Fibroblast of gingiva (primary cell): Measurements from ENCODE around the gene GPX3.
A peak's percentile ranks its signal among the peaks of the same experiment; 100 is the strongest.

Source experiments
- DNase-seq: peaks from one replicate; pipeline ENCODE4 v3.0.0-alpha.2; 2011; ENCODE audit warnings: low read depth

GPX3 gene

DNA sequence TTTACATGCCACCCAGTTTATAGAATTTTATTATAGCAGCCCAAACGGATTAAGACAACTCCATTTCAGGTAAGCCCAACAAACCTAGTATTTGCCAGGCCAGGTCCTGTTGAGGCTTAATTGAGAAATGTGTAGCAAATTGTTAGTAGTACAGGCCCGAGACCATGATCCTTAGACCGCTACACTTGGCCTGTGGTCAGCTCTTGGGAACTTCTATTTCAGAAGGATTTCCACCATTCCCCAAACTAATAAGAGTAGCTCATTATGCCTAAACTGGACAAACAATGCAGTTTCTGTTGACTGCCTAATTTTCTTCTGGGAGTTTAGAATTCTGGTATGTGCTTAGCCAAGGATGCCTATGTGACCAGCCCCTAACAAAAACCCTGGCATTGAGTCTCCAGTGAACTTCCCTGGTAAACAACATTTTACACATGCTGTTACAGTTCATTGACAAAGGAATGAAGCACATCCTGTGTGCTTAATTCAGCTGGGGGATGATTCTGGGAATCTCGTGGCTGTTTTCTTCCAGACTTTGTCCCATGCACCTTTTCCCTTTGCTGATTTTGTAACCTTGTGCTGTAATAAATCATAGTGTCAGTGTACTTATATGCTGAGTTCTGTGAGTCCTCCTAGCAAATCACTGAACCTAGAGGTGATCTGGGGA lies 5.6 kb upstream of the GPX3 start:
- peak; percentile 79 for DNase-seq

DNA sequence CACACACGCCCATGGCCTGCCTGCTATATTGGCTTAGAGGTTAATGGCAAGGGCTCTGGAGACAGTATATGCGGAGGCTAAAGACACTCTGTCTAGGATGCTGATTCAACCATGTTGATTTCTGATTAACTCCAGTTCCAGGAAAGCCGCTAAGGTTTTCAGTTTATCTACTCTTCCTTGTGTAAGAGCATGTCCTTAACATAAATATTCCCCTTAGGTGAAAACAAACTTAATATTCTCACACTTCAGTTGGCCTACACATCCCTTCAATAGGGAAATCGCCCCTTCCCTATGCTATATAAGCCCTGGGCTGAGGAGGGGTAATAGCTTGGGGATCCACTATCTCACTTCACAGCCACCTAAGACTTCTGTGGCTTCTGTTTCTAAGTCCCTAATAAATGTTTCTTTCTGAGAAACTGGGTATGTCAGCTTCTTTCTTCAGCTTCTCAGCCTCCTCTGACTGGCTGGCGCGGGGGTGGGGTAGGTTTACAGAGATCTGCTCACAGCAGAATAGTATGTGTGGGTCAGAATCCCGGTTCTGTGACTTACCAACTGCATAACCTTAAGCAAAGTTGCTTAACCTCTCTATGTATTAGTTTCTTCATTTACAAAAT lies 4.3 kb upstream of the GPX3 start:
- no peak for DNase-seq

DNA sequence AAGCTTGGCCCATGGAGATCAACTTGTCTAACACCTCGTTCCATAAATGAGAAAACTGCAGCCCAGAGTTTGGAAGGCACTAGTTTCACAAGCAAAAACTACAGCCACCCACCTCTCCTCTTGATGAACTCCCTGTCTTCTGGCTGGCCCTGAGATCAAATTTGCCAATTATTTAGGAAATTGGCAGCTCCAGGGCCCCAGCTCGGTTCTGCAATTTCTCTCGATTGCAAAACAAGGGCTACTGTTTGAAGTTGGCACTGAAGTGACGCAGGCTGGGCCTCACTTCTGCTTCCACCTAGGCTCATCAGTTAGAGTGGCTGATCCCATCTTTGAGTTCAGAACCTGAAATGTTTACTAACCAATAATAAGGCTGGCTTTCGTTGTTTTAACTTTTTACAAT lies 3.7 kb upstream of the GPX3 start:
- peak; percentile 66 for DNase-seq

DNA sequence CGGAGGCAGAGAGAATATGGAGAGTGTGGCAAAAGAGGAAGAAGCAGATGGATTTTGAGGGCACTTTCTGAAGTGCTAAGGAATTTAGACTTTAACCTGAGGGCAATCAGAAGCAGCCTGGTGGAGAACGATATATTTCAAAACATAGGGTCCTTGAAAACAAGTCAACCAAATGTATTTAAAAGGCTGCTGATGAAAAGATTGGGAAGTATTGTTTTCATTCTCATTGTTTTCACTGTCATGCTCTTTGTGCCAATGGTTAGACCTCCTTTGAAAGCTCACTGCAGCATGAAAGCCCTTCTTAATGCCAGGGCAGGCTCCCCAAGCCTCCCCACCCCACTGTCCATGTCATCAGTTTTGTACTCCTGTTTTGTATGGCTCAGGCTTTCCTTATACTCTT lies 2.5 kb upstream of the GPX3 start:
- DNase-seq = no peak

DNA sequence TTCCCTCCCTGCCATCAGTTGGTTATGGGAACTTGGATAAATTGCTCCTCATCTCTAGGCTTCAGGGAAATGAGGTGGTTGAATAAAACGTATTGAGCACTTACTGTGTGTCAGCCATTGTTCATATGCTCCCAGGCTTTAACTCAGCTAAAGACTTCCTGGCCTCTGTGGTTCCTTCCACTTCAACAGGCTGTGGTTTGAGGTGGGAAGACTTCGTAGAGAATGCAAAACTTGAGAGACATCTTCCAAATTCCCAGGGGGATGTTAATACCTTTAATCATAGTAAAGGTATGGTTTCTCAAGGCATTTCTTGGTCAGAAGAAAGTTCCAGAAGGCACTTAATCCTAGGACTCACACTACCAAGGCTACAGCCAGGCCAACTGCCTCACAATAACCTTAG lies 1.5 kb upstream of the GPX3 start:
- DNase-seq = no peak

DNA sequence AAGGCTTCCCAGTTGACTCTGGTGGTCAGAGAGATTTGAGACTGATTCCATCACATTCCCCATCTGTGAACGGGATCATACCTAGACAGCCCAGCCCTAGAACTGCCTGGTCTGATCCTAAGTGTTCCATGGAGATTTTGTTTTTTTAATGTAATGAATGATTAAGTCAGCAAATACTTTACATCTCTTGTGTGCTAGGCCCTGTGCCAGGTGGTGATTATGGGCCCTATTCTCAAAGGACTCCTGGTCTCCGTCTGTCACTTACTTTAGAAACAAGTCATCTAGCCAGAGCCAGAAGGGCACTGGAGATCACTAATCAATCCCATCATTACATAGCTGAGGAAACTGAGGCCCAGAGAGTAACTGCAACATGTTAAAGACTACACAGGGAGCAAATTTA lies 1.1 kb upstream of the GPX3 start:
- DNase-seq = no peak

DNA sequence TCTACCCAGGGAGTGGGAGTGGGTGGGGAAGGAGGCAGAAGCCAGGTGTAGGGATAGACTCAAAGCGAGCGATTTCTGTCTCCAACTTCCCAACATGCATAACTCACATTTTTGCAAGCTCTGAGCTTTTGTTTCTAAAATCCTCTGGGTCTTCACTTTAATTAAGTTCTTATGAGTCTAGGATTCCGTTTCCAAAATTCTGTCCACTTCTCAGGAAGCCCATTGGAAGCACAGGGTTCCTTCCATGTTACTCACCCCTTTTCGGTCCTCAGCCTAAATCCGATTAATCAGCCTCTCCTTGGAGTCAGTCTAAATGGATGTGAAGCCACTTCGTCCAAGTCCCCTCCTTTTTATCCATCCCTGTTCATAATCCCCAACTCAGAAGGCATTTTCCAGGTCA lies 1.4 kb downstream of the GPX3 start:
- no peak for DNase-seq

DNA sequence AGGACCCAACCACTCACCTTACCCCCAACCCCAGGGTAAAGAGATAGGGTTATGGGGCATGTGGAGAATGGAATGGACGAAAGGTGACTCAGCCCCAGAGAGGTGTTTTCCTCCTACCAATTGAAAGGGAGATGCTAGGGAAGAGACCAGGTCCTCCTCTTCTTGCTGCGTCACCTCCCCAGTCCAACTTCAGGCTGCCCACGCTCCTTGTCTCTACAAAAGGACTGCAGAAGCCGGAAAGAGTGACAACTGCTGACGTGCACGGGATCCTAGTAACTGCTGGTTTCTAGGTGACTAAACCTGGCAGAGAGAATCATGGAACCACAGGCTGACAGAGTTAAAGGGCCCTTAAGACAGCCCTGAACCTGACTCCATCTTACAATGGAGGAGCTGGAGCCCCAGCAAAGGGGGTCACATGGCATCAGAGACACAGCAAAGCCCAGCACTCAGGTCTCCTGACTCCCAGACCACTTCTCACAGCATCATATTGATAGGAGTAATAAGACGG lies 2.2 kb downstream of the GPX3 start:
- no peak for DNase-seq

DNA sequence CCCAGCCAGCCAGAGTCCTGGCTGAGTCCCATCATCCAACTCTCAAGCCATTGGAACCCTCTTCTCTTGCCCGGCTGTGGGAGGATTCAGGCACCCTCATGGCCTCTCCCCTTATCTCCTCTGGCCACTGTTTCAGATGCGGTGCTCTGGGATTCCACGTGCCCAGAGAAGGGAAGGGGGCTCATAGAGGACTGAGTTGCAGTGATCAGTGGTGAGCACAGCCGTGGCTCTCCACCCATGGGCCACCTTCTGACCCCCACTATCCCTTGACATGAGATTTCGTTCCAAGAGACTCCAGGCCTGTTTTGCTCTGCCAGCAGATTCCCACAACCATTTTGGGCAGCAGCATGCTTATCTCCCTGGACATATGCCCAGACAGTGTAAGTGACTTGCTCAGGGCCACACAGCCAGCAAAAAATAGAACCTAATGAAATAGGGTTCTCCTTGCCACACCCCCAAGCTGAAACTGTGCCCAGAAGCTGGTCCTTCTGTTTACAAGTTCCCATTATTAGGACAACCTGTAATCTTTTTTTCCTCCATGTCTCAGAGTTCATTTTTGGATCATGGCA lies 2.7 kb downstream of the GPX3 start:
- DNase-seq = peak; percentile 40

DNA sequence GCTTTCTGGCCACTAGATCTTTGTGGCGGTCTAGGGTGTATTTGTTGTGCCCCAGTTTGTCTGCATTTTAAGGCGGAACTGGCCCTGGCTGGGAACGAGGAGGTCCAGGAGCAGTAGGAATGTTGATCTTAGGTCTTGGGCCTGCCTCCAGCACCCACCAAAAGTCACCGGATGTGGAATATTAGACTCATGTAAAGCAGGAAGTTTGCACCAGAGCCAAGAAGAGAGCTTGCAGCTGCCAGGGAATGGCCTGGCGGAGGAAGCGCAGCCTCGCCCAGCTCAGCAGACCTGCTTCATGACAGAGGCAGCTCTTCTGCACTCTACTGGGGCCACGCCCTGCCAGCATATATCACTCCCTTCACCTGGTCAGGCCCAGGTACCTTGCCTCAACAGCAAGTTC lies 3.3 kb downstream of the GPX3 start:
- DNase-seq = peak; percentile 77

DNA sequence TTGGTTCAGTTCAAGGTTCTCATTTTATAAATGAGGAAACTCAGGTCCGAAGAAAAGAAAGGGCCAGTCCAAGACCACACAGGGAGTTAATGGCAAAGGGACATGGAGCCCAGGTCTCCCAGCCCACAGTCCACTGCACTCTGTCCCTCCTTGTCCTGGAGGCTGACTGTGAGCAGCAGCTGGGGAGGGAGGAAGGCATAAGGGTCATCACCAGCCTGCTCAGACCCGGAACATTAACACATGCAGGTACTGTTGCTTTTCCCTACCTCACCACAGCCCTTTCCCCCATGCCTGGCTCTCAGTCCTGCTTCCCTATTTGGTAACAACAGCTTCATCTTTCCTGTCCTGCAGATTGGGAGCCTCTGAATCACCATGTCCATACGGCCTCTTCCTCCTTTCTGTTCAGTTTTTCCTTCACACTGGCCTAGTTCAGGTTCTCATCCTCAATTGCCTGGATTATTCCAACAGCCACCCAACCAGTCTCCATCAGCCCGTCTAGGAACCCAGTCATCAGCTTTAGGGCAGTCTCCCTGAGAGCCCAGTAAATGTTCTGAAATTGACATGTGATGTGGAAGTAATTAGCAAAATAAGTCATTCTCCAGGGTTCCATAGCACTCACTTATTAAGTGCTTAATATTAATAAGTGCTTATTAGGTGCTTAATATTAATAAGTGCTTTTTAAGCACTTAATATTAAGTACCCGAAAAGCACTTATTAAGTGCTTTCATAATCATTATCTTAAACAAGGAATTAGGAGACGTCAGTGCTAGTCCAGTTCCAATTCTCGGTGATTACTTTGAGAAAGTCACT lies 4.3 kb downstream of the GPX3 start:
- no peak for DNase-seq

DNA sequence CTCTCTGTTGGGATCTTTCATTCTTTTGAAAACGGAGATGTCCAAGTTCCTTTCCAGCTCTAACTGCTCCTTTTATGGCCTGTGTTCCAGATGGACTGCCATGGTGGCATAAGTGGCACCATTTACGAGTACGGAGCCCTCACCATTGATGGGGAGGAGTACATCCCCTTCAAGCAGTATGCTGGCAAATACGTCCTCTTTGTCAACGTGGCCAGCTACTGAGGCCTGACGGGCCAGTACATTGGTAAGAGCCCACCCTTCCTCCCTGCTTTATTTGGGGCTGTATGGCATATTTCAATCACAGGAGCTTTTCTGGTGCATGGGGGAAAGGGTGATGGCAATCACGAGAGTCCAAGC lies 4.8 kb downstream of the GPX3 start:
- no peak for DNase-seq

DNA sequence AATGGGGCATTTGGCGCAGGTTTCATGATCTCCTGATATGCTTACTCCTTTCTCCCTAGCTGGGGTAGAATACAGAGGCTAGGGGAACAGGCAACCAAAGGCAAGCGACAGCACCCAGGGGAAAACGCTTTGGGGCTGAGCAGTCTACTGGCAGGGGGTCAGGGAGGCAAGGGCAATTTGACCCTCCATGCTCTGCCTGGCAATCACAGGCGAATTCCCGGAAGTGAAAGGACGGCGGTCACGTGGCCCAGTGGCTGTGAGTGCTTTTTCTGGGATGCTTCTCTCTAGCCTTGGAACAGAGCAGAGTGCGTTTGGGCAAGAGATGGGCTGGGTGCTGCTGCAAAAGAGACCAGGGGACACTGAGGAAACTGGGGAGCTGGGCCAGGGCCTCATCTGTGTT lies 5.7 kb downstream of the GPX3 start:
- no peak for DNase-seq

DNA sequence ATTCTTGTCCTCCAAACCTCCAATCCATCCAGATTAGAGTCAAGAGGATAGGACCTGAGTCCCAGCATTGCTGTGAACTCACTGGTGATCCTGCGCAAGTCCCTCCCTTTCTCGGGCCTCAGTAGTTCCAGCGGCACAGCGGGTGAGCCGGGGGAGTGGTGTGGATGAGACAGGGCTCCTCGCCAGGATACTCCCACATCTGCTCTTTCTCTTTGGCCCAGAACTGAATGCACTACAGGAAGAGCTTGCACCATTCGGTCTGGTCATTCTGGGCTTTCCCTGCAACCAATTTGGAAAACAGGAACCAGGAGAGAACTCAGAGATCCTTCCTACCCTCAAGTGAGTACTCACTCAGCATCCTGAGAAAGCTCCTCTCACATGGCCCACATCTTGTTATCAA lies 6.3 kb downstream of the GPX3 start:
- peak; percentile 14 for DNase-seq

DNA sequence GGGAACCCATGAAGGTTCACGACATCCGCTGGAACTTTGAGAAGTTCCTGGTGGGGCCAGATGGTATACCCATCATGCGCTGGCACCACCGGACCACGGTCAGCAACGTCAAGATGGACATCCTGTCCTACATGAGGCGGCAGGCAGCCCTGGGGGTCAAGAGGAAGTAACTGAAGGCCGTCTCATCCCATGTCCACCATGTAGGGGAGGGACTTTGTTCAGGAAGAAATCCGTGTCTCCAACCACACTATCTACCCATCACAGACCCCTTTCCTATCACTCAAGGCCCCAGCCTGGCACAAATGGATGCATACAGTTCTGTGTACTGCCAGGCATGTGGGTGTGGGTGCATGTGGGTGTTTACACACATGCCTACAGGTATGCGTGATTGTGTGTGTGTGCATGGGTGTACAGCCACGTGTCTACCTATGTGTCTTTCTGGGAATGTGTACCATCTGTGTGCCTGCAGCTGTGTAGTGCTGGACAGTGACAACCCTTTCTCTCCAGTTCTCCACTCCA lies 7.6 kb downstream of the GPX3 start:
- DNase-seq = no peak

DNA sequence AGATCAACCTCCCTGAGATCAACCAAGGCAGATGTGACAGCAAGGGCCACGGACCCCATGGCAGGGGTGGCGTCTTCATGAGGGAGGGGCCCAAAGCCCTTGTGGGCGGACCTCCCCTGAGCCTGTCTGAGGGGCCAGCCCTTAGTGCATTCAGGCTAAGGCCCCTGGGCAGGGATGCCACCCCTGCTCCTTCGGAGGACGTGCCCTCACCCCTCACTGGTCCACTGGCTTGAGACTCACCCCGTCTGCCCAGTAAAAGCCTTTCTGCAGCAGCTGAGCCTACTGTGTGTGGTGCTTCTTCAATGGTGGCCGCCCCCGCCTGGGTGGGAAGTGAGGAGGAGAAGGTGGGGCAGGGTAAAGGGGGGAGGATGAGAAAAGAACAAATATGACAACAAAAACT lies 8.3 kb downstream of the GPX3 start:
- DNase-seq = no peak

DNA sequence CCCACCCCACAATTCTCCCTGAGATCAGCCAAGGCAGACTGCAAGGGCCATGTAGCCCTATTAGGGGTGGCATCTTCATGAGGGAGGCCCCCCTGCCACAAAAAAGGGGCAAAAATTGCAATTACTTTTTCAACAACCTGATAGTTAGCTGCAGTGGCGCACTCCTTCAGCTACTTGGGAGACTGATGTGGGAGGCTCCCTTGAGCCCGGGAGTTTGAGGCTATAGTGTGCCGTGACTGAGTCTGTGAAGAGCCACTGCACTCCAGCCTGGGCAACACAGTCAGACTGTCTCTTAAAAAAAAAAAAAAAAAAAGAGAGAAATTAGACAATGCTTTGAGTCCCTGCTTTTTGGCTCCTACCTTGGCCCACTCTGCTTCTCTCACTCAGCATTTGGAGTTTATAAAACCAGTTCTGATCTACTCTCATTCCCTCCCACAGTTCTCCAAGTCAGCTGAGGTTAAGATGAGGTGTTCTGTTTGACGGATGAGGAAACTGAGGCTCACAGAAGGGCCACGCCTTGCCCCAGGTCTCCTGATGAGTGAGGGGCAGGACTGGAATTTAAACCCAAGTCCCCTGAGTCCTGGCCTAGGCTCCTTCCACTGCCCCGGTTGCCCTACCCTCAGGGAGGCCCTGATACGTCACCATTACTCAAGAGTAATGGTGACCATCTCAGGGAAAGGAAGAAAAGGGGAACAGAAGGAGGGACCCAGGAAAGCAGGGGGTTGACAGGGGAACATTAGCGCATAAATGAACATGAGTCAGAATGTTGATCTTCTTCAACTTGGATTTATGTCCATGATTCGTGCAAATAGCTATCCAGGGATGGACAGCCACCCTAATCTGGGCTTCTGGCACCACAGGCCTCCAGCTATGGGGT lies 9.0 kb downstream of the GPX3 start:
- DNase-seq = no peak

DNA sequence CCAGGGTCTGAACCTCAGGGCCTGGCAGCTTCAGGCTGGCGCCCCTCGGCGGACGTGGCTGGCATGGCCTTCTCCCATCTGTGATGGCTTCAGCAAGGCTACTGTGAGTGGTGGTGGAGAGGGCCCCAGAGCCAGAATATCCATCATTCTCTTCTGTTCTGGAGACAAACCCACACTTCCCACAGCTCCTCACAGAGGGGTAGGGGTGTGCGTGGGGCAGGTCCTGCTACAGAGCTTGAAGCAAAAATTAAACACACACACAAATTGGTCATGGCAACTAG lies 9.6 kb downstream of the GPX3 start:
- no peak for DNase-seq

DNA sequence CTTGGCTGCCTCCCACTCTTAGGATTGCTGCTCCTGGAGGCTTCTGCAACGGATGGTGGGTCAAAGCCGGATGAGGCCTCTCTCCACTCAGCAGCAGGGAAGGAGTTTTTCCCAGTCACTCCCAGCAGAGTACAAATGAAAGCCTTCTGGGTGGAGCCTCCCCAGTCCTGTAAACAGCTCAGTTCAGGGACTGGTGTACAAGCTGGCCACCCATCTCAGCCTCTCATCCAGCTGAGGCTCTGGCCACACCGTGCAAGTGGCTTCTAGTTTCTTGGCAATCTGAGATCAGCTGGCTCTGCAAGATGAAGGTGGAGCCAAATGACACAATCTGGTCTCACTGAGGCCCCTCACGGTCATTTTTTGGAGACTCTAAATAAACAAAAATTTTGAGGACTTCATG lies 10.0 kb downstream of the GPX3 start:
- DNase-seq = peak; percentile 74

DNA sequence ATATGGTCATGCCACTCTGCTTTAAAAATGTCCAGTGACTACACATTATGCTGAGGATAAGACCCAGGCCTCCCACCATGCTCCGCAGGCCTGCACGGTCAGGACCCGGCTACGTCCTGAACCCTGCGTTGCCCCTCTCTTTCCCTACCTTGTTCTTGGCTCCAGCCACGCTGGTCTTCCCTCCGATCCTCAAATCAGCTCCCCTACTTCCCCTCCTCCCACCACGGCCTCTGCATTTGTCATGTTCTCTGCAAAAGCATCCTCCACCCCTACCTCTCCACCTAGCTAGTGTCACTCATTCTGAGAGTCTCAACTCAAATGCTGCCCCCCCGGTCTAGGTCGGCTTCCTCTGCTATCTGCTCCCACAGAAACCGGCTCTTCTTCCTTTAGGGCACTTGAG lies 11.2 kb downstream of the GPX3 start:
- no peak for DNase-seq

DNA sequence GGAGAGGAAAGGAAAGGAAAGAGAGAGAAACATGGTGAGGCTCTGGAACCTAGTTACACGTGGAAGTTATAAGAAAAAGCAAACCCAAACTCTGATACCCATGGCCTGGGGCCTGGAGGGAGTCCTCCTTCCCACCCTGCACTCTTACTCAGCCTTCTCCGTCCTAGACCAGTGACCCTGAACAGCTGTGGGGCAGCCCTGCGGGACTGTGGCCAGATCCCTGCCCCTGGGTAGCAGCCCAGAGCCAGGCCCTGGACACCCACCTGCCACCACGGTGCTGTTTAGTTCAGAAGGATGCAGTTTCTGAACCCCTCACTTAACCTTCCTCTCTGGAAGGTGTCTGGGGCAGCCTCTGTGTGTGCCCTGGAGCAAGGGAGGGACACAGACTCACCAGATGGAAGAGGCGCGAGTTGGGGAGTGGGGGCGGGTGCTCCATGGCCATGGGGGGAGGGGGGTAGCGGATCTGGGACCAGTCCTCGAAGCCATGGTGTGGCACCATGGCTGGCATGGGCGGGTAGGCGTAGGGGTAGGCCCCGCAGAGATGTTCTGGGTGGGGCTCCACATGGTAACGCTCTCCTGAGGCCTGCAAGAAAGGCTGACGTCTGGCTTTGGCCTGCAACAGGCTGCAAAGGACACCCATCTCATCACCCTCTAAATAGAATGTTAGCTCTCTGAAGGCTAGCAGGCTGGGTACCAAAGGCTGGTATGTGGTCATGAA lies 13.0 kb downstream of the GPX3 start:
- DNase-seq = no peak
